ENCODE measurements around the gene SLC44A4.

- TF ChIP-seq ARNTL (CRISPR knock-in tag; IDR thresholded peaks at IDR 0.05; ENCODE audit: borderline replicate concordance, low read depth): no peak
- no peak for TF ChIP-seq TCF4 (CRISPR knock-in tag; IDR thresholded peaks at IDR 0.05; ENCODE audit: borderline replicate concordance)
These were observed 2.4 kb downstream of the SLC44A4 start for GRCh38 chr6:31876357-31876756.

All from SK-N-SH treated with all-trans-retinoic acid at 6 μM for 48 hours (cell line).